ENCODE results near the gene CLN6. TPM values are rescaled to one million over a fixed set of nuclear protein-coding genes. Genes with fewer than 3 reads are reported as not detected.

CLN6 gene
- total and polyA plus RNA-seq, 9 of the 15 experiments (the other 6 are each of a cell fraction or from before 2014, with no cell fraction given): 0.71 to 53.3 (median 39.3) TPM

DNA sequence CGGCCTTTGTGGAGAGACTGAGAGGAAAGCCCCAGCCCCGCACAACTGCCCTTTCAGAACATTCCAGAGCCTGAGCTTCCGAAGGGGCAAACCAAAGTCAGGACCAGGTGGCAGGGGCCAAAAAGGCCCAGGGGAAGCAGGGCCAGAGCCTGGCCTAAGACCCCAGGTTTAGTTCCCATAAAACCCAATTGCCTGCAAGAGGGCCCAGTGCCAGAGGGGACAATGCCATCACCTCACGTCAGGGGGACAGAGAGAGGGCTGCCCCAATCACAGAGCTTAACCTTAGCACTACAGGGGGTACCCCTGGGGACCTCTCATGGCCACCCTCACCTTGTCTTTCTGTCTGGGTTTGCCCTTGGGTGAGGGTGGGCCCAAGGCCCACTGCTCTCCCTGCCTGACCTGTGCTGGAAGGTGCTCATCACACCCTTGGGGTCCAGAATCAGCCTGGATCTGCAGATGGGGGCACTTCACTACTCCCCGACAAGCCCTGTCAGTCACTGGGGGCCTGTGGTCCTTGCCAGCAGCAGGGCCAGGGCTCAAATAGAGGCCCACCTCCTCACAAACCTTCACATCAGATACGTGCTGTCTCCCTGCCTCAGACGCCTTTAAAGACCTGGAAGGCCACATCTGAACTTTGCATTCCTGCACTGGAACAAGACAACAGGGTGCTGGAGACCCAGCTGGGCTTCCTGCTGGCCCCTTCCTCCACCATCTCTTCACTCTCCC is 28.2 kb downstream of the CLN6 start (continued):
- TF ChIP-seq, protein P1, sequence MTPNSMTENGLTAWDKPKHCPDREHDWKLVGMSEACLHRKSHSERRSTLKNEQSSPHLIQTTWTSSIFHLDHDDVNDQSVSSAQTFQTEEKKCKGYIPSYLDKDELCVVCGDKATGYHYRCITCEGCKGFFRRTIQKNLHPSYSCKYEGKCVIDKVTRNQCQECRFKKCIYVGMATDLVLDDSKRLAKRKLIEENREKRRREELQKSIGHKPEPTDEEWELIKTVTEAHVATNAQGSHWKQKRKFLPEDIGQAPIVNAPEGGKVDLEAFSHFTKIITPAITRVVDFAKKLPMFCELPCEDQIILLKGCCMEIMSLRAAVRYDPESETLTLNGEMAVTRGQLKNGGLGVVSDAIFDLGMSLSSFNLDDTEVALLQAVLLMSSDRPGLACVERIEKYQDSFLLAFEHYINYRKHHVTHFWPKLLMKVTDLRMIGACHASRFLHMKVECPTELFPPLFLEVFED (CRISPR knock-in tag; conservative IDR thresholded peaks at IDR 0.05): no peak
- no peak for TF ChIP-seq KLF6 (CRISPR knock-in tag; IDR thresholded peaks at IDR 0.05; ENCODE audit: borderline replicate concordance)

DNA sequence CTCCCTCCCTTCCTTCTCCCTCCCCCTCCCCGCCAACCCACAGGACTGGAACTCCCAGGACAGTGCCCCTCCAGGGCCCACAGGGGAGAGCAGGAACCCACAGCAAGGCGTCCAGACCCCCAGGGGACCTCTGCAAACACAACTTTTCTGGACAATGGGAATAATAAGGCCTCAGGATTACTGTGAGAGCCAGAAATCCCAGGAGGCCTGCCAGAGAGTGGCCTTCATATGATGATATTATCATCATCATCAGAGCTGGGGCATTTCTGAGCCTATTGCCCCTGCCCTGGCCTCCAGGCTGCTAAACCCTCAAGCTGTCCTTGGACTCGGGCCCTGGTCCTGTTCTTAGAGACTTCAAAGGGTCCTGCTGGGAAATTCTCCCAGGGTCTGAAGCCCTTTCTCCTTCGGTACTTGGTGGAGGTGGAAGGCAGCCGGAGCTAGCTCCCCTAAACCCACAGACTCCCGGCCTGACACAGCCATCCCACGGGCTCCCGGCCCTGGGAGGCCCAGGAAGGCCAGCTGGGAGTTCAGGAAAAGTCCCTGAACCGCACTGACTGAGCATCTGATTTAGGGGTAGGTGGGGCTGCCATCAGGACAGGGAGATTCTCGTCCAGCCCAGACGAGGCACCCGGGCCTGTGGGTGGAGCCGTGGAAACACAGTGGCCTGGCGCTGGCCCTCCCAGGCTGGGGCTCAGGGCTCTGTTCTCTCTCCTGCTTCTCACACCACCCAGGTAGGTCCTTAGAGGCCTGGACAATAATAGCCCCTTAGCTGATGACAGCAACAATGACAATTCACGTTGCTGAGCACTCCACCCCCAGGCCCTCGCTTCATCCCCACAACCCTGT is 29.3 kb downstream of the CLN6 start:
- DNase-seq (ENCODE audit: extremely low read depth in 1 of 4, low spot score in 3 of 4) (no peak), ATAC-seq (no peak), FAIRE-seq (no peak)
- Histone ChIP-seq H2AFZ (ENCODE audit: low read depth, low read length) (no peak overlapping the region), H3K79me2 (ENCODE audit: control insufficient read depth, insufficient read depth, low read length) (peaks cover 18% of the 10 kb centered on the region), H3K4me2 (ENCODE audit: insufficient read depth, low read length) (no peak overlapping the region), H3K27me3 (ENCODE audit: control insufficient read depth in 2 of 2, insufficient read depth in 2 of 2, low read length in 2 of 2) (no peaks in the 10 kb centered on the region), H3K36me3 (ENCODE audit: control insufficient read depth, insufficient read depth, low read length) (peaks cover 29% of the 10 kb centered on the region; the same call in 2 of the 3 replicates), H3K4me1 (replicated peaks in 1 of 2; ENCODE audit: control insufficient read depth in 2 of 2, insufficient read depth in 2 of 2, low read length in 2 of 2) (peaks cover 0 to 23% of the 10 kb centered on the region in 2 experiments; a peak in 3 of 5 replicates), H4K20me1 (replicated peaks; ENCODE audit: control insufficient read depth, insufficient read depth, low read length) (no peaks in the 10 kb centered on the region), H3K9me3 (replicated peaks; ENCODE audit: control insufficient read depth, insufficient read depth, low read depth, low read length) (no peaks in the 10 kb centered on the region), H3K9me1 (ENCODE audit: control insufficient read depth, insufficient read depth, low read length) (no peaks in the 10 kb centered on the region), H3K27ac (ENCODE audit: extremely low read depth, low read depth, low read length) (no peak overlapping the region), H3K4me3 (no peak overlapping the region), H3K9ac (ENCODE audit: insufficient read depth in 1 of 2, low read depth in 2 of 2, low read length in 2 of 2) (peak overlapping the region in 1 of 2 experiments; percentile 61; a peak in 2 of 4 replicates)
- 79% methylated on average over 12 of the region's 16 CpGs for WGBS (ENCODE audit: insufficient coverage, low coverage, missing lambda C conversion rate)
- TF ChIP-seq E2F3 (CRISPR knock-in tag; IDR thresholded peaks at IDR 0.05) (no peak), TEAD4 (IDR thresholded peaks at IDR 0.05; ENCODE audit: low read length) (no peak), TEAD4 (CRISPR knock-in tag; IDR thresholded peaks at IDR 0.05; ENCODE audit: borderline replicate concordance) (no peak), ZNF133 (CRISPR knock-in tag; IDR thresholded peaks at IDR 0.05) (no peak), RBM22 (IDR thresholded peaks at IDR 0.05; ENCODE audit: low read depth, low read length, poor library complexity, severe bottlenecking) (peak; percentile 37), POLR2G (IDR thresholded peaks at IDR 0.05; ENCODE audit: low read depth, low read length) (peak; percentile 53)
- TF ChIP-seq, protein P2, sequence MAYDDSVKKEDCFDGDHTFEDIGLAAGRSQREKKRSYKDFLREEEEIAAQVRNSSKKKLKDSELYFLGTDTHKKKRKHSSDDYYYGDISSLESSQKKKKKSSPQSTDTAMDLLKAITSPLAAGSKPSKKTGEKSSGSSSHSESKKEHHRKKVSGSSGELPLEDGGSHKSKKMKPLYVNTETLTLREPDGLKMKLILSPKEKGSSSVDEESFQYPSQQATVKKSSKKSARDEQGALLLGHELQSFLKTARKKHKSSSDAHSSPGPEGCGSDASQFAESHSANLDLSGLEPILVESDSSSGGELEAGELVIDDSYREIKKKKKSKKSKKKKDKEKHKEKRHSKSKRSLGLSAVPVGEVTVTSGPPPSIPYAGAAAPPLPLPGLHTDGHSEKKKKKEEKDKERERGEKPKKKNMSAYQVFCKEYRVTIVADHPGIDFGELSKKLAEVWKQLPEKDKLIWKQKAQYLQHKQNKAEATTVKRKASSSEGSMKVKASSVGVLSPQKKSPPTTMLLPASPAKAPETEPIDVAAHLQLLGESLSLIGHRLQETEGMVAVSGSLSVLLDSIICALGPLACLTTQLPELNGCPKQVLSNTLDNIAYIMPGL (CRISPR knock-in tag; IDR thresholded peaks at IDR 0.05): no peak
- in situ Hi-C loops (cut with MboI) (no loop called here), intact Hi-C loops (cut with micrococcal nuclease) (no loop called here)
- POLR2A ChIA-PET: interaction anchor here (0.7 kb wide), 1 partner anchor 12 kb away, joined by 3 read pairs; no protein-coding TSS in a partner anchor
- no TSS peak for BruUV-seq (replicated peaks)
- CTCF ChIA-PET (ENCODE audit: low intra/inter-chr PET ratio): no interaction called here
